Nephron progenitor cell (in vitro differentiated cells): Measurements from ENCODE around the gene AK4.
A peak's percentile ranks its signal among the peaks of the same experiment; 100 is the strongest.

Experiments used
- DNase-seq: peaks from one replicate; pipeline ENCODE4 v3.0.0; 2021
- H3K27ac Mint-ChIP-seq: 2 replicates; pipeline ENCODE4 v1.8.0; 2021; ENCODE audit warnings: mild to moderate bottlenecking, moderate library complexity, mixed read lengths
- H3K27me3 Mint-ChIP-seq: 2 replicates; pipeline ENCODE4 v1.8.0; 2021; ENCODE audit warnings: mild to moderate bottlenecking, low read depth, mixed read lengths; ENCODE audit not compliant: poor library complexity
- H3K36me3 Mint-ChIP-seq: 2 replicates; pipeline ENCODE4 v1.8.0; 2021; ENCODE audit warnings: low read depth, mixed read lengths
- H3K4me1 Mint-ChIP-seq: 2 replicates; pipeline ENCODE4 v1.8.0; 2021; ENCODE audit warnings: mixed read lengths
- H3K4me3 Mint-ChIP-seq: 2 replicates; pipeline ENCODE4 v1.8.0; 2021; ENCODE audit warnings: mild to moderate bottlenecking, moderate library complexity, mixed read lengths
- H3K9me3 Mint-ChIP-seq: 2 replicates; pipeline ENCODE4 v1.8.0; 2021; ENCODE audit warnings: mild to moderate bottlenecking, moderate library complexity, mixed read lengths
- TF ChIP-seq, protein P1 (sequence below): fragments of 200-600 bp; sonication (generic); IDR thresholded peaks from 2 replicates; pipeline ENCODE4 v1.5.0; 2021; ENCODE audit warnings: antibody characterized with exemption

AK4 gene

DNA sequence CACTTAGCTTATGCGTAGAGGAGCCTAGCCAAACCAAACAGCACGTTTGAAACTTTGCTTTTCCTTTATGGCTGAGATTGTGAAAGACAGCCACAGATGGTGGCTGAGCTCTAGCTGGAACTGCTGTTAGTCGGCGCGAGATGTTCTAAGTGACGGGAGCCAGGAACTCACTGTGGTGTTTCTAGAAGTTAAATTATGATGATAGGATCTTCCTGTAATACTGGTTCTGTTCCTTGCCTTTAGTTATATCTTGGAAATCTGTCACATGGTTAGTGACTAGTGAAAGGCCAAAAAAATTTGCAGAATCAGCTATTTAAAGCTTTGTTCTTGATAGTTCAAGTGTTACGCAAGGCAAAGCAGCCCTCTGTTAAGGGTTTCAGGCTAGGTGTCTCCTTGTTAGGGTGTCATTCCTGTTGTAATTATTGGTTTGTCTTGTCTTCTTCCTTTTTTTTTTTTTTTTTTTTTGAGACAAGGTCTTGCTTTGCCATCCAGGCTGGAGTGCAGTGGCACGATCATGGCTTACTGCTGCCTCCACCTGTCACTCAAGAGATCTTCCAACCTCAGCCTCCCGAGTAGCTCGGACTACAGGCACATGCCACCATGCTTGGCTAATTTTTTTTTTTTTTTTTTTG, 22.6 kb downstream of the AK4 start:
- Mint-ChIP-seq H3K36me3 (peaks cover 4% of the 10 kb centered on the region), H3K27ac (peak overlapping the region; percentile 45), H3K27me3 (no peaks in the 10 kb centered on the region), H3K9me3 (no peaks in the 10 kb centered on the region), H3K4me3 (no peak overlapping the region), H3K4me1 (peaks cover 52% of the 10 kb centered on the region)
- TF ChIP-seq, protein P1, sequence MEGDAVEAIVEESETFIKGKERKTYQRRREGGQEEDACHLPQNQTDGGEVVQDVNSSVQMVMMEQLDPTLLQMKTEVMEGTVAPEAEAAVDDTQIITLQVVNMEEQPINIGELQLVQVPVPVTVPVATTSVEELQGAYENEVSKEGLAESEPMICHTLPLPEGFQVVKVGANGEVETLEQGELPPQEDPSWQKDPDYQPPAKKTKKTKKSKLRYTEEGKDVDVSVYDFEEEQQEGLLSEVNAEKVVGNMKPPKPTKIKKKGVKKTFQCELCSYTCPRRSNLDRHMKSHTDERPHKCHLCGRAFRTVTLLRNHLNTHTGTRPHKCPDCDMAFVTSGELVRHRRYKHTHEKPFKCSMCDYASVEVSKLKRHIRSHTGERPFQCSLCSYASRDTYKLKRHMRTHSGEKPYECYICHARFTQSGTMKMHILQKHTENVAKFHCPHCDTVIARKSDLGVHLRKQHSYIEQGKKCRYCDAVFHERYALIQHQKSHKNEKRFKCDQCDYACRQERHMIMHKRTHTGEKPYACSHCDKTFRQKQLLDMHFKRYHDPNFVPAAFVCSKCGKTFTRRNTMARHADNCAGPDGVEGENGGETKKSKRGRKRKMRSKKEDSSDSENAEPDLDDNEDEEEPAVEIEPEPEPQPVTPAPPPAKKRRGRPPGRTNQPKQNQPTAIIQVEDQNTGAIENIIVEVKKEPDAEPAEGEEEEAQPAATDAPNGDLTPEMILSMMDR, result no peak
- DNase-seq, result no peak

DNA sequence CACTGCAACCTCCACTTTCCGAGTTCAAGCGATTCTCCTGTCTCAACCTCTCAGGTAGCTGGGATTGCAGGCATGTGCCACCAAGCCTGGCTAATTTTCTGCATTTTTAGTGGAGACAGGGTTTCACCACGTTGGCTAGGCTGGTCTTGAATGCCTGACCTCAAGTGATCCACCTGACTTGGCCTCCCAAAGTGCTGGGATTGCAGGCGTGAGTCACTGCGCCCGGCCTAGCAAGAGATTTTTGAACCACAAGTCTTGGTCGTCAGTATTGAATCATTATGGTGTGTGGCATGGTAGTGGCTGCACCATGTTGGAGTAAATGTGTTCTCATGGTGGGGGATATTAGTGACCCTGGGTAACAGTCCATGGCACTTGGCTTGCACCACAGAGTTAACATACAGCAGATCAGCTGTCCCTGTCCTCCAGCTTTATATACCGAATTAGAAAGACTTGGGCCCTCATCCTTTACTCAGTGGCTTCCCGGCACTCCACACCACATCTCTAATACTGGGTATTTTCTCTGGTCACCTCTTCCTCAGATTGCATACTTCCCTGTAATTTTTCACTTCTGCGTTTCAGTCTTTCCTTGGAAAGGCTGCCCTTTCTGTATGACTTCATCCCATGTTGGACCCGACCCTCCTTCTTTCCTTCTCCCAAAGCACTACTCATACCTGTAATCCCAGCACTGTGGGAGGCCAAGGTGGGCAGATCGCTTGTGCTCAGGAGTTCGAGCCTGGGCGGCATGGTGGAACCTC, 25.1 kb downstream of the AK4 start:
- Mint-ChIP-seq H3K4me3 (no peak overlapping the region), H3K4me1 (peaks cover 52% of the 10 kb centered on the region), H3K9me3 (no peaks in the 10 kb centered on the region), H3K27me3 (no peaks in the 10 kb centered on the region), H3K36me3 (peaks cover 10% of the 10 kb centered on the region), H3K27ac (no peak overlapping the region)
- no peak for DNase-seq
- TF ChIP-seq, protein P1, result no peak

GRCh38 chr1:65174585-65174984, 26.6 kb downstream of the AK4 start:
- Mint-ChIP-seq H3K9me3 (no peaks in the 10 kb centered on the region), H3K27me3 (no peaks in the 10 kb centered on the region), H3K27ac (peak overlapping the region; percentile 76), H3K36me3 (peaks cover 10% of the 10 kb centered on the region), H3K4me1 (peaks cover 57% of the 10 kb centered on the region), H3K4me3 (no peak overlapping the region)
- DNase-seq, result no peak
- TF ChIP-seq, protein P1, result no peak

DNA sequence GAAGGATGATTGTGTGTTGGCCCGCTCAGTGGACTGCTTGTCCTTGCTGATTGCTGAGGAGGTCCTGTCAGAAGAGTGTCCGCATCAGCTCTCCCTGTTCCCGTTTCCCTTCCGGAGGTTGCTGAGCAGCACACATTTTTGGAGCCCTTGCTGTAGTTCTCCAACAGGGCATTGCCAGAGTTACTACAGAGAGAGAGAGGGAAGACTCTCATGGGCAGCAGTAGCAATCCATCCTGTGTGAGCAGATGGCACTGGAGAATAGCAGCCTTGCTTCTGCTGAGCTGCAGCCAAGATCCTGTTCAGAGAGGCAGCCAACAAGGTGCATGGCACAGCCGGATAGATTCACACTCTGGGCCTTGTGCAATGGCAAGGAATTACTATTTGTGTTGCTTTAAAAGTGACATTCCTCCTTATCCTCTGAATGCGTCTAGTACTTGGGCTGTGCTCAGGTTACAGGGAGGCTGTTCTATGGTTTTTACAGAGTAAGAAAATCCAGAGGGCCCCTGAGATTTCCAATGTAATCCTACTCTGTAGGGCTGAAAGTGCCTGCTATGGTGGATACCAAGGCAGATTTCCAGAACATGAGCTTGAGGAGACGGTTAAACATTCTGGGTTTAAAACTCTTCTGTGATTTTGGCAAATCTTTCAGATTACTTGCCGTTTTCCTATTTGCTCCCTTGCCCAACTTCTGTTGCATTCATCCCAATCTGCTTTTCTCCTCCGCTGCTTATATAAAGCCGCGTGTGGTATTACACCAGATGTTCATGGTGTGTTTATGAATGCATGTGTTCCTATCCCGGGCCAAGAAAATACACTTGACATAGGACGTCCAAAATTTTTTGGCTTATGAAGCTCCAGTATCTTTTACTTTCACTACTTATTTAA, 27.4 kb downstream of the AK4 start:
- Mint-ChIP-seq H3K4me3 (no peak overlapping the region), H3K27ac (peak overlapping the region; percentile 81), H3K9me3 (no peaks in the 10 kb centered on the region), H3K36me3 (peaks cover 7% of the 10 kb centered on the region), H3K4me1 (peaks cover 54% of the 10 kb centered on the region), H3K27me3 (no peaks in the 10 kb centered on the region)
- no peak for DNase-seq
- TF ChIP-seq, protein P1, result no peak

- Mint-ChIP-seq H3K4me3 (no peak overlapping the region), H3K27me3 (no peaks in the 10 kb centered on the region), H3K4me1 (peaks cover 53% of the 10 kb centered on the region), H3K27ac (no peak overlapping the region), H3K36me3 (peaks cover 6% of the 10 kb centered on the region), H3K9me3 (no peaks in the 10 kb centered on the region)
- TF ChIP-seq, protein P1, result no peak
- DNase-seq, result no peak
Observed at GRCh38 chr1:65176056-65176450, 28.1 kb downstream of the AK4 start.
